Tibial artery (tissue), 4 donors: ENCODE measurements around the gene RDH11.

Experiments
- DNase-seq, 2 donors: peaks; one replicate each; pipeline ENCODE4 v3.0.0-alpha.2; 2019
- H3K27ac ChIP-seq, 2 donors: fragments of 200-600 bp; sonication (generic) in 1 of 2; 1 replicate in 1 of 2; 2 replicates in 1 of 2; pipeline ENCODE4 v1.5.1; 2018 to 2019; ENCODE audit warnings: mild to moderate bottlenecking in 1 of 2
- H3K27me3 ChIP-seq, 2 donors: fragments of 200-600 bp; sonication (generic) in 1 of 2; one replicate each; pipeline versions ENCODE4 v1.5.1 to v1.6.0; 2016 to 2019
- H3K36me3 ChIP-seq, 3 donors: fragments of 200-600 bp; sonication (generic) in 2 of 3; one replicate each; pipeline ENCODE4 v1.5.1; 2016 to 2019; ENCODE audit warnings: mild to moderate bottlenecking in 2 of 3
- H3K4me1 ChIP-seq, 4 donors: fragments of 200-600 bp; sonication (generic) in 2 of 4; 1 replicate in 3 of 4; 2 replicates in 1 of 4; pipeline ENCODE4 v1.5.1; 2016 to 2019
- H3K4me3 ChIP-seq, 2 donors: fragments of 200-600 bp; sonication (generic) in 1 of 2; 1 replicate in 1 of 2; 2 replicates in 1 of 2; pipeline ENCODE4 v1.5.1; 2018 to 2019; ENCODE audit warnings: mild to moderate bottlenecking in 2 of 2
- H3K9me3 ChIP-seq, 3 donors: fragments of 200-600 bp; sonication (generic) in 1 of 3; one replicate each; pipeline ENCODE4 v1.5.1; 2016 to 2019
- CTCF ChIP-seq, 2 experiments: fragments of 200-600 bp in 1 of 2; fragments of 450-650 bp in 1 of 2; IDR thresholded peaks; one replicate each; pipeline ENCODE4 v1.5.1; 2017 to 2019; ENCODE audit warnings: antibody characterized with exemption in 2 of 2, mild to moderate bottlenecking in 1 of 2, moderate library complexity in 1 of 2
- intact Hi-C: fragments of 100-400 bp; cut with DNase I; formaldehyde crosslinking; loops from one replicate; pipeline ENCODE4 v1.15.0; 2023; ENCODE audit warnings: low total_unique reads

The RDH11 gene

DNA sequence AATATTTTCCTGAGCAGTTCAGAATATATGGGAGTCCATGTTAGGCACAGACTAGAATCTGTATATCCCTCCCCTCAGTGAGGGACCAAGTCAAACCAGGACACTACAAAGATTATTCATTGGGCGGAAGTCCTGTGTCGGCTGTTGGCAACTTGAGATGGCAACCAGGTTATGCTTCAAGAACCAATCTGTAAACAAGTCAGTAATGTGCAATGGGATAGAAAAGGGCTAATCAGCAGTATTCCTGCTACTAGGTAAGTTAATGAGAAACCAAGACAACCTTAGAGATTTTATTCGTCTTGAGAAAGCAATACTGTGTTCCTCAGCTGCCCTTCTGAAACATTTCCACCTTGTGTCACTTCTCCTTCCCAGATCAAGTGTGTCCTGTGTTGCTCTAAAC, 49.4 kb downstream of the RDH11 start:
- H3K4me3 ChIP-seq: no peak overlapping the region
- intact Hi-C loops: no loop called here
- H3K27me3 ChIP-seq: no peaks in the 10 kb centered on the region
- H3K27ac ChIP-seq: no peak overlapping the region
- no peaks in the 10 kb centered on the region for H3K9me3 ChIP-seq
- peaks cover 36 to 57% (median 45%) of the 10 kb centered on the region in 3 donors for H3K36me3 ChIP-seq
- H3K4me1 ChIP-seq: no peaks in the 10 kb centered on the region
- TF ChIP-seq CTCF (IDR thresholded peaks at IDR 0.05): no peak
- DNase-seq: no peak

GRCh38 chr14:67645414-67645813, 50.1 kb downstream of the RDH11 start:
- H3K4me3 ChIP-seq: no peak overlapping the region
- no peak for DNase-seq
- H3K27ac ChIP-seq: no peak overlapping the region
- no peaks in the 10 kb centered on the region for H3K27me3 ChIP-seq
- intact Hi-C loops: no loop called here
- no peaks in the 10 kb centered on the region for H3K4me1 ChIP-seq
- no peaks in the 10 kb centered on the region for H3K9me3 ChIP-seq
- H3K36me3 ChIP-seq: peaks cover 29 to 50% (median 38%) of the 10 kb centered on the region in 3 donors
- no peak for TF ChIP-seq CTCF (IDR thresholded peaks at IDR 0.05)

- no peak for TF ChIP-seq CTCF (IDR thresholded peaks at IDR 0.05)
- Histone ChIP-seq H3K27me3 (no peaks in the 10 kb centered on the region), H3K4me3 (no peak overlapping the region), H3K9me3 (no peaks in the 10 kb centered on the region), H3K27ac (no peak overlapping the region), H3K4me1 (no peaks in the 10 kb centered on the region), H3K36me3 (peaks cover 19 to 40% (median 28%) of the 10 kb centered on the region in 3 donors)
- no peak for DNase-seq
- intact Hi-C loops: no loop called here
Measured at GRCh38 chr14:67644428-67644827, 51.1 kb downstream of the RDH11 start.

DNA sequence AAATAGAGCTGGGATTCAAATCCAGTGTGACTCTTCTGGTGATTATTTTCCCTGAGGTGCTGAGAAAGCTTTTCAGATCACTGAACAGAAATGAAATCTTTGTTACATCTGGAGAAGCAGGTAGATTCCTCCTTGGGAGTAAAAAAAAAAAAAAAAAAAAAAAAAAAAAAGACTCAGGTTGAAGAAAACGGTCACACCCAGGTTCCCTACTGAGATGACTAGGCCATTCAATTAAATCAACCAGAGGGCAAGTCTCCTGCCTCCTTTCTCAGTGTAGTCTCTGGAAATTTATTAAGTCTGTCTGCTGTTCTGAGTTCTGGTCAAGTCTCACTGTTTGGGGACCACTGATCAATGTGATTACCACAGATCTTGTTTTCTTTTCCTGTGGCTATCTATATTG, 51.9 kb downstream of the RDH11 start:
- Histone ChIP-seq H3K36me3 (peaks cover 13 to 33% (median 21%) of the 10 kb centered on the region in 3 donors), H3K4me1 (no peaks in the 10 kb centered on the region), H3K27me3 (no peaks in the 10 kb centered on the region), H3K9me3 (no peaks in the 10 kb centered on the region), H3K27ac (no peak overlapping the region), H3K4me3 (no peak overlapping the region)
- no peak for TF ChIP-seq CTCF (IDR thresholded peaks at IDR 0.05)
- intact Hi-C loops: no loop called here
- DNase-seq: no peak

DNA sequence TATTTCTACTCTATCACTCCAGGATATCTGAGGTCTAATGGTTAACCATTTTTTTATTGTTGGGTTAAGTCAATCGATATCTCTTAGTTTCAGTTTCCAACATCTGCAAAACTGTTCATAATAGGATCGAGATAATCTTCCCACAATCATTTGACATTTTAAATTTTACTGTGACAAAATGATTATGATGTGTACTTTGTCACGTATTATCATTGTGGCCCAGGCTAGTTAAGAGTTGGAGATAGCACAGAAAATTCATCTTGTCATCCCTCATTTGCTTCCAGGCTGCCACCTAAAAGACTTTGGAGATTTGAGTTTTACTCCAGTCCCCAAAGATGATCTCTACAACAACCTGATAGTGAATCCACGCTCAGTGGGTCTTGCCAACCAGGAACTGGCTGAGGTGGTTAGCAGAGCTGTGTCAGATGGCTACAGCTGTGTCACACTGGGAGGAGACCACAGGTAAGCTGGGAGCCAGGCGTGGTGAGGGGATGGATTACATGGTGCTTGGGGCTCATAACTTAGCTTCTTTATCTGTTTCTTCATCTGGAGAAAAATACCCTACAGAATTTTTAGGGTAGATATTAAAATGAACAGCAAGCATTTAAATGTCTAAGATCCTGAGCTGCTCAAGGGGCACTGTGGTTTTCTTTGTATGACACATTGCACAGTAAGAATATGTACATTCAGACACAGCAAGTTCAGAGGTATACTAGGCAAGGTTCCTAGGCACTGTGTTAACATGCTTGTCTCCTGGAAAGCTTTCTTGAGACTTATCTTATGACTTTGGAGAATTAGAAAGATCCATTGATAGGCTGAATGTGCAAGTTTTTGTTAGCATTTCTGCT, 53.4 kb downstream of the RDH11 start:
- no peaks in the 10 kb centered on the region for H3K27me3 ChIP-seq
- H3K9me3 ChIP-seq: no peaks in the 10 kb centered on the region
- no peaks in the 10 kb centered on the region for H3K4me1 ChIP-seq
- intact Hi-C loops: no loop called here
- H3K27ac ChIP-seq: no peak overlapping the region
- H3K36me3 ChIP-seq: peaks cover under 1 to 17% (median 5%) of the 10 kb centered on the region in 3 donors
- no peak for TF ChIP-seq CTCF (IDR thresholded peaks at IDR 0.05)
- DNase-seq: no peak
- H3K4me3 ChIP-seq: no peak overlapping the region
